Mucosa of stomach (tissue), 1 donor: ENCODE results near the gene APOBEC3A.

Experiments used
- H3K27me3 ChIP-seq: one replicate; pipeline ENCODE4 v1.7.0; 2013; ENCODE audit warnings: mild to moderate bottlenecking, low read length; ENCODE audit not compliant: control insufficient read depth, insufficient read depth
- H3K36me3 ChIP-seq: one replicate; pipeline ENCODE4 v1.7.0; 2013; ENCODE audit warnings: low read length; ENCODE audit not compliant: control insufficient read depth, insufficient read depth
- H3K4me1 ChIP-seq: one replicate; pipeline ENCODE4 v1.7.0; 2013; ENCODE audit warnings: mild to moderate bottlenecking, low read length; ENCODE audit not compliant: control insufficient read depth, insufficient read depth
- H3K4me3 ChIP-seq: one replicate; pipeline ENCODE4 v1.7.0; 2013; ENCODE audit warnings: low read length
- H3K9ac ChIP-seq: one replicate; pipeline ENCODE4 v1.7.0; 2013; ENCODE audit warnings: mild to moderate bottlenecking, low read length, moderate library complexity
- H3K9me3 ChIP-seq: one replicate; pipeline ENCODE4 v1.7.0; 2013; ENCODE audit warnings: mild to moderate bottlenecking, low read length, moderate library complexity; ENCODE audit not compliant: control insufficient read depth
- donor health status: Pancreatic carcinoma.

The APOBEC3A gene

DNA sequence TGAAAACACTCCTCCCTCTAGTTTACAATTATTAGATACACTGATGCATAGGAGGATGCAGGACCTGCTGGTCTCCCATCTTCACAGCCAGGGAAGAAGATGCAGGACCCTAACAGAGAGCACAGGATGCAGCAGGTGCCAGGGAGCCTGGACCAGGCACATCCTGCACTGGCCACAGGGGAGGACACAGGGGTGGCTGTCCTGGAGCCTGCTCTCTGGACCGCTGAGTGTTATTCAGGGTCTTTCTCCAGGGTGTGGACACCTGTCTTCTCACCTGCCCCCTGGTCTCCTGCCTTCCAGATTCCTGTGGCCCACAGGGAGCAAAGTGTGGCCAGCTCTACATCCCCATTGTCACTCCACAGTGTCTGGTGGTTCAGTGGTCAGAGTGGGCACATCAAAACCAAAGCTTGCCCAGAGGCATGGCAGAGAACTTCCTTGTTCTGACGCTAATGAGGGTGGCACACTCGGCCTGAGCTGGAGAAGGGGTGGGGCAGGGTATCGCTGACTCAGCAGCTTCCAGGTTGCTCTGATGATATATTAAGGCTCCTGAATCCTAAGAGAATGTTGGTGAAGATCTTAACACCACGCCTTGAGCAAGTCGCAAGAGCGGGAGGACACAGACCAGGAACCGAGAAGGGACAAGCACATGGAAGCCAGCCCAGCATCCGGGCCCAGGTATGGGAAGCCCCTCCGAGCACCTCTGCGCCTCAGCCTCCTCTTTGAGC, at the start of gene APOBEC3A:
Gene APOBEC3A (plus strand): TSS at position 564 of the 725 bp plus-strand sequence. CDS start 83 bp downstream, at position 647.
- Histone ChIP-seq H3K36me3 (no peaks in the 10 kb centered on the region), H3K4me1 (peaks cover 29% of the 10 kb centered on the region), H3K9me3 (no peaks in the 10 kb centered on the region)

DNA sequence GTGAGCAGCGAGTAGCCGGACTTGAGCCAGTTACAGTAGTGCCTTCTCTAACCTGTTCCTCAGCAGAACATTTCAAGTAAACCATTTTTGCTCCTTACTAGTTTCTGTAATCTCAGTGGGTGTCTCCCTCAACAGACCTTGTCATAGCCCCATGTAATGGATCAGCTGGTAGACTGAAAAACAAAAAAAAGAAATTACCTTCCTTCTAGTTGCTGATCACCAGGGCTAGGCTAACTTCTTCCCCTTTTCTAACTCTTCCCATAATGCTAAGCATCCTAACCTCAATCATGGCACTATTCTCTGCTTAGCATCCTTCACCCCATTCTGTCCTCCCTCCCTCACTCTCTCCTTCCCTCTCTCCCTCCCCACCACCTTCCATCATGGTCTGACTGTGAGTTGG, 49.6 kb upstream of the APOBEC3A start:
- Histone ChIP-seq H3K4me1 (no peaks in the 10 kb centered on the region), H3K27me3 (peaks cover 4% of the 10 kb centered on the region), H3K9ac (no peak overlapping the region), H3K36me3 (no peaks in the 10 kb centered on the region), H3K9me3 (no peaks in the 10 kb centered on the region), H3K4me3 (no peak overlapping the region)

More for the DNA sequence above, at the start of gene APOBEC3A:
- Histone ChIP-seq H3K4me3 (no peak within 1 kb of the TSS), H3K9ac (no peak within 1 kb of the TSS), H3K27me3 (no peaks in the 10 kb centered on the region)

- peaks cover 5% of the 10 kb centered on the region for H3K27me3 ChIP-seq
- no peak overlapping the region for H3K4me3 ChIP-seq
- H3K9me3 ChIP-seq = no peaks in the 10 kb centered on the region
- no peaks in the 10 kb centered on the region for H3K36me3 ChIP-seq
- no peak overlapping the region for H3K9ac ChIP-seq
- no peaks in the 10 kb centered on the region for H3K4me1 ChIP-seq
Measured at GRCh38 chr22:38911434-38911833, 46.0 kb upstream of the APOBEC3A start.

DNA sequence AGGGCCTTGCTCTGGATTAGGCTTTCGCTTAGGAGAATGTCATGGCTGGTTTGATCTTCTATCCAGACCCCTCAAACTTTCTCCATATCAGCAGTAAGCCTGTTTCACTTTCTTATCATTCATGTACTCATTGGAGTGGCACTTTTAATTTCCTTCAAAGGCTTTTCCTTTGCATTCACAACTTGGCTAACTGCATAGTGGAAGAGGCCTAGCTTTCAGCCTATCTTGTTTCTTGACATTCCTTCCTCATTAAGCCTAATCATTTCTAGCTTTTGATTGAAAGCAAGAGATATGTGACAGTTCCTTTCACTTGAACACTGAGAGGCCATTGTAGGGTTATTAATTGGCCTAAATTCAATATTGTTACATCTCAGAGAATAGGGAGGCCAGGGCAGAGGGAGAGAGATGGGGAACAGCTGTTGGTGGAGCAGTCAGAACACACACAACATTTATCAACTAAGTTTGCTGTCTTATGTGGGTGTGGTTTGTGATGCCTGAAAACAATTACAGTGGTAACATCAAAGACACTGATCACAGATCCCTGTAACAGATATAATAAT, 37.7 kb upstream of the APOBEC3A start:
- H3K4me3 ChIP-seq = no peak overlapping the region
- H3K9me3 ChIP-seq = no peaks in the 10 kb centered on the region
- H3K9ac ChIP-seq = no peak overlapping the region
- peaks cover 4% of the 10 kb centered on the region for H3K27me3 ChIP-seq
- H3K36me3 ChIP-seq = no peaks in the 10 kb centered on the region
- H3K4me1 ChIP-seq = peaks cover 50% of the 10 kb centered on the region

- H3K27me3 ChIP-seq = peaks cover 4% of the 10 kb centered on the region
- no peak overlapping the region for H3K9ac ChIP-seq
- H3K9me3 ChIP-seq = no peaks in the 10 kb centered on the region
- no peak overlapping the region for H3K4me3 ChIP-seq
- H3K4me1 ChIP-seq = peaks cover 63% of the 10 kb centered on the region
- no peaks in the 10 kb centered on the region for H3K36me3 ChIP-seq
Measured at GRCh38 chr22:38921120-38921519, 36.3 kb upstream of the APOBEC3A start.

GRCh38 chr22:38921806-38922205, 35.6 kb upstream of the APOBEC3A start:
- no peak overlapping the region for H3K9ac ChIP-seq
- H3K4me3 ChIP-seq = peak overlapping the region; percentile 6
- H3K9me3 ChIP-seq = no peaks in the 10 kb centered on the region
- H3K4me1 ChIP-seq = peaks cover 64% of the 10 kb centered on the region
- H3K36me3 ChIP-seq = no peaks in the 10 kb centered on the region
- no peaks in the 10 kb centered on the region for H3K27me3 ChIP-seq

DNA sequence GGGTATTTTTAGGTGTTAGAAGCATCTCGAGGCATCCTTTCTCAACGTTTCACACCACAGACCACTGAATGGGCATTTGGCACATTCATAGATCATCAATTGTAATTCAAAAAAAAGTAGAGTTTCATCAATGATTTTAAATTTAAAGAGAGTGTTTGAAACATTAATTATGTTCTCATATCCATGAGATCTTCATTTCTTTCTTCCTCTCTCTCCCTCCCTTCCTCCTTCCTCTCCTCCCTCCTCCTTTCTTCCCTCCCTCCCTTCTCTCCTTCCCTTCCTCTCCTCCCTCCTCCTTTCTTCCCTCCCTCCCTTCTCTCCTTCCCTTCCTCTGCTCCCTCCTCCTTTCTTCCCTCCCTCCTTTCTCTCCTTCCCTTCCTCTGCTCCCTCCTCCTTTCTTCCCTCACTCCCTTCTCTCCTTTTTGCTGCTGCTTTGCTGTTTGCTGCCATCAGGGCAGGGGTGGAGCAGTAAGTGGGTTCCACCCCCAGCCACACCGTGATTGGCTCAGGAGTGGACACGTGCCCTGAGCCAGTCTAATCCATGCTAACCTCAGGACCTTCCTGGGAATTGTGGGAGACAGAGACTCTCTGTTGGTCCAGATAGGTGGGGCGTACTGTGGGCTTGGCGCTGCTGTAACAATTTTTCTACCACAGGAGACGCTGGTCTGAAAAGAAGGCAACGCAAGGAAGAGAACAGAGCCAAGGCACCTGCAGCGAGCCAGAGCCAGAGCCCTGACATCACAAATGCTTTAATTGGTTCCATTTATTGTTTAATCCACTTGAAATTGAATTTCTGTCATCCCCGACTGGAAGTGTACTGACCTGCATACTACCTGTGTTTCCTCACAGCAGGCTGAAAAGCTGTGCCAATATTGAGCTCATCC, 33.7 kb upstream of the APOBEC3A start:
- Histone ChIP-seq H3K9ac (peak overlapping the region; percentile 45), H3K4me1 (peaks cover 68% of the 10 kb centered on the region), H3K4me3 (no peak overlapping the region), H3K36me3 (no peaks in the 10 kb centered on the region), H3K27me3 (no peaks in the 10 kb centered on the region), H3K9me3 (no peaks in the 10 kb centered on the region)

DNA sequence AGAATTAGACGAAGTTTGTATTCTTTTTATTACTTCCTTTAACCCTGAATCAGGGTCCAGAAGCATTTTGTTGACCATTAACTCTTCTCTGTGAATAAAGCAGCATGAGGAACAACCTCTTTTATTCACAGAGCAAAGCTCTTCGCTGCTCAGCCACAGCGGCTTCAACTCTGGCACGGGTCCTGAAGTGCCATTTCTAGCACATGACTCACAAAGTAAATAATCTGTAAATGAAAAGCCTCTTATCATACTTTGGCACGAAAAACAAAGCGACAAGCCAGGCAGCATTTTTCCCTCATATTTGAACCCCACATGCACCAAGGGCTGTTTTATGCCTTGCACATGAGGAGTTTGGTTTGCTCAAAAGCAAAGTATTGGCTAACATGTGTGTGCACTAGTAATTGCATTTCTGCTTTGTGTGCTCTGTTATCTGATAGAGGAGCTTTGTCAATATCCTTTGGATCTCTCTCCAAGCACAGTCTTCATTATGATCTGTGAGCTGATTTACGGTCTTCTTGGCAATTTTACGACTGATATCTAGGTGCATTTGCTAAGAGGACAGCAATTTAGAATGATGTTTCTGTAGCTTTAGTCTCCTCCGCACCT, 33.0 kb upstream of the APOBEC3A start:
- H3K4me1 ChIP-seq = peaks cover 66% of the 10 kb centered on the region
- H3K9ac ChIP-seq = peak overlapping the region; percentile 45
- no peaks in the 10 kb centered on the region for H3K36me3 ChIP-seq
- H3K4me3 ChIP-seq = no peak overlapping the region
- H3K9me3 ChIP-seq = no peaks in the 10 kb centered on the region
- H3K27me3 ChIP-seq = no peaks in the 10 kb centered on the region

- no peaks in the 10 kb centered on the region for H3K27me3 ChIP-seq
Measured at GRCh38 chr22:38925571-38926041, 31.8 kb upstream of the APOBEC3A start.

GRCh38 chr22:38927033-38927781, 30.2 kb upstream of the APOBEC3A start:
- Histone ChIP-seq H3K27me3 (no peaks in the 10 kb centered on the region), H3K9me3 (no peaks in the 10 kb centered on the region), H3K4me3 (no peak overlapping the region), H3K9ac (peak overlapping the region; percentile 28), H3K4me1 (peaks cover 42% of the 10 kb centered on the region), H3K36me3 (no peaks in the 10 kb centered on the region)

More at GRCh38 chr22:38925571-38926041, 31.8 kb upstream of the APOBEC3A start:
- H3K4me3 ChIP-seq = no peak overlapping the region
- H3K9me3 ChIP-seq = no peaks in the 10 kb centered on the region
- peaks cover 55% of the 10 kb centered on the region for H3K4me1 ChIP-seq
- H3K9ac ChIP-seq = no peak overlapping the region
- H3K36me3 ChIP-seq = no peaks in the 10 kb centered on the region

DNA sequence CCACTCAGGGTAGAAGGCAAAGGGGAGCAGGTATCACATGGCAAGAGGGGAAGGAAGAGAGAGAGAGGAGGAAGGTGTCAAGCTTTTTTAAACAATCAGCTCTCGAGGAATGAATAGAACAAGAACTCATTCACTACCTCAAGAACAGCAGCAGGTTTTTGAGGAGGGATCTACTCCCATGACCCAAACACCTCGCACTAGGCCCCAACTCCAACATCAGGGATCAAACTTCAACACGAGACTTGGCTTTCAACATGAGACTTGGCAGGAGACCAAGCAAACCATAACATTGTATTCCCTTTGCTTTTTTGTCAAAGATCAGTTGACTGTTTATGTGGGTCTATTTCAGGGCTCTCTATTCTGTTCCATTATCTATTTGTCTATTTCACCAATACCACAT, 26.9 kb upstream of the APOBEC3A start:
- Histone ChIP-seq H3K4me3 (no peak overlapping the region), H3K4me1 (peaks cover 39% of the 10 kb centered on the region), H3K9ac (no peak overlapping the region), H3K27me3 (no peaks in the 10 kb centered on the region), H3K36me3 (no peaks in the 10 kb centered on the region), H3K9me3 (no peaks in the 10 kb centered on the region)
